HG03442 (cell line): ENCODE data around the gene ZBTB9.
A peak's percentile ranks its signal among the peaks of the same experiment; 100 is the strongest.

Source experiments
- ATAC-seq: cut with Tn5 transposase; IDR thresholded peaks from one replicate; pipeline ENCODE4 v1.9.1; 2021; ENCODE audit warnings: mild to moderate bottlenecking, moderate library complexity; ENCODE audit not compliant: unreplicated experiment

Gene ZBTB9

GRCh38 chr6:33454009-33454946, at the start of gene ZBTB9:
TSS of gene ZBTB9 (plus strand) at chr6:33454576. CDS start at chr6:33455101, 525 bp downstream.
- ATAC-seq, result peak; percentile 98

DNA sequence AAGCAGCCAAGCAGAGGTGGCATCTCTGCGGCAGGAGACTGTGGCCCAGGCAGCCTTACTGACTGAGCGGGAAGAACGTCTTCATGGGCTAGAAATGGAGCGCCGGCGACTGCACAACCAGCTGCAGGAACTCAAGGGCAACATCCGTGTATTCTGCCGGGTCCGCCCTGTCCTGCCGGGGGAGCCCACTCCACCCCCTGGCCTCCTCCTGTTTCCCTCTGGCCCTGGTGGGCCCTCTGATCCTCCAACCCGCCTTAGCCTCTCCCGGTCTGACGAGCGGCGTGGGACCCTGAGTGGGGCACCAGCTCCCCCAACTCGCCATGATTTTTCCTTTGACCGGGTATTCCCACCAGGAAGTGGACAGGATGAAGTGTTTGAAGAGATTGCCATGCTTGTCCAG, 49.5 kb upstream of the ZBTB9 start:
- no peak for ATAC-seq

GRCh38 chr6:33405386-33405940, 48.9 kb upstream of the ZBTB9 start:
- ATAC-seq, result no peak

DNA sequence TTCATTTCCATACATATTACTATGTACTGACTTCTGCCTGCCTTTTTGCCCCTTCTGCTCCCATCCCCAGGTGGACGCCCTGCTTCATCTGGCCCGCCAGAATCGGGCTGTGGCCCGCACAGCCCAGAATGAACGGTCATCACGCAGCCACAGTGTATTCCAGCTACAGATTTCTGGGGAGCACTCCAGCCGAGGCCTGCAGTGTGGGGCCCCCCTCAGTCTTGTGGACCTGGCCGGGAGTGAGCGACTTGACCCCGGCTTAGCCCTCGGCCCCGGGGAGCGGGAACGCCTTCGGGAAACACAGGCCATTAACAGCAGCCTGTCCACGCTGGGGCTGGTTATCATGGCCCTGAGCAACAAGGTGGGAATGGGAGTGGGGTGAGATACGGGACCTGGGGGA, 48.2 kb upstream of the ZBTB9 start:
- ATAC-seq, result no peak

DNA sequence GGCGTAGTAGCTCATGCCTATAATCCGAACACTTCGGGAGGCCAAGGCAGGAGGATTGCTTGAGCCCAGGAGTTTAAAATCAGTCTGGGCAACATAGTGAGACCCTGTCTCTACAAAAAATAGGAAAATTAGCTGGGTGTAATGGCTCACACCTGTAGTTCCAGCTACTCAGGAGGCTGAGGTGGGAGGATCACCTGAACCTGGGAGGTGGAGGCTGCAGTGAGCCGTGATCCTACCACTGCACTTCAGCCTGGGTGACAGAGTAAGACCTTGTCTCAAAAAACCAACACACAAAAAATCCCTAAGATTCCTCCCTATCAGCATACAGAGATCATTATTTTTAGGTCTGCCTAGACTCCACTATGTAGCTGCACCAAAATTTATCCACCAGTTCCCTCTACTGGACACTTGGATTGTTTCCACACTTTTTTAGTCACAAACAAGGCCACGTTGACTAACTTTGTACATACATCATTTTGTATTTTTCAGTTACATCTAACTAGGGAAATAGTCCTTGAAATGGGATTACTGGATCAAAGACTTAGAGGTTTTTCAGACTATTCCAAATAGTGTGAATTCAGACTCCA, 47.2 kb upstream of the ZBTB9 start:
- no peak for ATAC-seq

DNA sequence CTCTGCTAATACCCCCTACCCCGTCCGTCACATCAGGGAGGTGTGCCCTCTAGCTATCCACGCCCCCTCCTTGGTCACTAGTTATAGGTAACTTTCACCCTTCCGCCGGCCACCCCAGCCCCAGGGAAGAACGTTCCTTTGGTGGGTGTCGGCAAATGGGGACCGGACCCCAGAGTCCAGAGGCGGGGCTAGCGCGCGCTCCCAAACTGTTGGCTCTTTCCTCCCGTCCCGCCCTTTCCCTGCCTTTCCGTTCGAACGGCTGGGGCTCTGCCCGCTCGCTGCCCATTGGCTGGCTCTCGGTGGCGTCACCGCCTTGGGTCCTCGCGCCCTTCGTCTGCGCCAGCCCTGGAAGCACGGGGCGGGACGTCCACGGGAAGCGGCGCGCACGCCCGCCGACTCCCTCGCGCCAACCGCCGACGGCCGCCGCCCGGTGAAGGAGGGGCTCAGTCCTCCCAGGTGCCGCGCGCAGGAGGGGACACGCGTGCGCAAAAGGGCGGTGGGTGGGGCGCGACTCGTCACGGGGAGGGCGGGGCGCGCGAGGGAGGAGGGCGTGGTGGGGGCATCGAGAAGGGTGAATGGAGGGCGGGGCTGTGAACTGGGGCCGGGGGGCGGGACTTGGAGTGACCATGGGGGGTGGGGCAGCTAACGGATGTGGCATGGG, 44.2 kb upstream of the ZBTB9 start:
- ATAC-seq, result peak; percentile 78

- peak; percentile 10 for ATAC-seq
Measured at GRCh38 chr6:33410711-33411631, 43.4 kb upstream of the ZBTB9 start, which contains the start of gene PHF1. TSS of gene PHF1 (plus strand) at chr6:33411014. CDS start at chr6:33412264, 1,250 bp downstream.

DNA sequence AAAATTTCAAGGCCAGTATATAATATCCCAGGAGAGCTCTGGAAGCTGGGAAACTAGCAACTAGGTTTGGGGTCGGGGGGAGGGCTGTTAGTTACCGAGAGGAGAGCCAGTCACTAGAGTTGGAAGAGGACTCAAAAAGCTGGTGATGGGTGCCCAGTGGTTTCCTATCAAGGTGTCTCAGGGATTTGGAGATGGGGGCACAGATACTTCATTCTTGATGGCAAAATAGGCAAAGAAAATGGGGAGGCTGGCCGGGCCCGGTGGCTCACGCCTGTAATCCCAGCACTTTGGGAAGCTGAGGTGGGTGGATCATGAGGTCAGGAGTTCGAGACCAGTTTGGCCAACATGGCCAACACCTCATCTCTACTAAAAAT, 42.8 kb upstream of the ZBTB9 start:
- ATAC-seq, result no peak

- no peak for ATAC-seq
Measured at GRCh38 chr6:33412140-33413009, 42.0 kb upstream of the ZBTB9 start.

GRCh38 chr6:33413241-33414120, 40.9 kb upstream of the ZBTB9 start:
- no peak for ATAC-seq

- no peak for ATAC-seq
Measured at GRCh38 chr6:33414592-33415271, 39.6 kb upstream of the ZBTB9 start.

- ATAC-seq, result no peak
Measured at GRCh38 chr6:33415831-33416230, 38.5 kb upstream of the ZBTB9 start.

DNA sequence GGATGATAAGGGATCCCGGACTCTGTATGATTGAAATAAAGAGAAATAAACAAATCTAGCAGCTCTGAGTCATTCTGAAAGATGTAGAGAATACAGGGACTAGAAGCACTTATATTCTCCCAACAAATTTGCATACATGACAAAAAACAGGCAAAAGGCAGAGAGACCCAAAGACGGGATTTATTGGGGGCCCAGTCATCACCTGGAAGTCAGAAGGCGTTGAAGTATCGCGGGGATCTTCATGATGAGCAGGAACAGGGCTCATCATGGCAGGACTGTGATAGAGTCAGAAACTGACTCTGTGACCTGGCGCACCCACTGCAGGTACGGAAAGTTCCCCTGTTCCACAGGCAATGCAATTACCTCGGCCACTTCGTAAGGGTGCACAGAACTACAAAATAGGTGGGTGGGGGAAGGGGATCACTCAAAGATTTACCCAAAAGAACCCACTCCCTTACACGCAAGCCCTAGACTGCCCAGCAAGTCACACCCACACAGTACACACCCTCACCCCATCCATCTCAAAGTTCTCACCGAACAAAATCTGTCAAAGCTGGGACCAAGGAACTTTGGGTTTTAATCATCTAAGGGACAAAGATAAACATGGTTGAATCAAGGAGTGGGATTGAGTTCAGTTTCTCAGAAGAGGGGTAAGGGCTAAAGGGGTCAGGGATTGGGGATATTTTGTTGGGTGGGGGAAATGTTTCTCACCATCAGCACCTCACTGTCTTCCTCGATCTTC, 37.8 kb upstream of the ZBTB9 start:
- ATAC-seq, result no peak

DNA sequence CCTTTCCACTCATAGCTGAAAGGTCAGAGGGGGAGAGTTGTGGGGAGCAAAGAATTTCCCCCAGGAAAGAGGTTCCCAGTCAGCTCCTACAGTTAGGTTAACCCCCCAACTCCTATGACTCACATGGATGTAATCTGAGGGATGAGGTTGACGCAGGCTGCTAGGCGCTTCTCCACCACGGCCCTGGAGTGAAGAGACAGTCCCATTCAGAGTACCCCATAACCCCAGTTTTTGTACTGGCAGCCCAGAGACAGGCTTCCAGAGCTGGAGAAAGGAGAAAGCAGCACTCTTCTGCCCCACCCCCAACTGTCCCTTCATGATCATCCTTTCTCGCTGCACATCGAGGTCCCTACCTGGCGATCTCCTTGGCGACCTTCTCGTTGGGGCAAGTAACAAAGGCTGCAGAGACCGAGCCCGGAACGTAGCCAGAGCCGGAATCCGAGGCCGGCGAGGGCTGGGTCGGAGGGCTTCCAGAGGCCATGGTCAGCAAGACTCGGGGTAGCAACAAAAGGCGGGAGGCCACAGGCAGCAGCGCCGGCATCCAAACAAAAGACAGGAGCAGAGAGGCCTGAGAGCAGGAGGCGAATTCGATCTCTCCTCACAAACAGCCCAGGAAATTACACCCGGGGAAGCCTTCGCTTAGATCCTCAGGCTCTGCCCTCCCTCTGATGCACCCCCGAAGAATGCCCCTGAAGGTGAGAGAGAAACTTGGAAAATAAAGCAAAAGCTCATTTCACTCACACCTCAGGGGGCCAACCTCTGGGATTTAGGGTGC, 37.1 kb upstream of the ZBTB9 start:
- no peak for ATAC-seq

DNA sequence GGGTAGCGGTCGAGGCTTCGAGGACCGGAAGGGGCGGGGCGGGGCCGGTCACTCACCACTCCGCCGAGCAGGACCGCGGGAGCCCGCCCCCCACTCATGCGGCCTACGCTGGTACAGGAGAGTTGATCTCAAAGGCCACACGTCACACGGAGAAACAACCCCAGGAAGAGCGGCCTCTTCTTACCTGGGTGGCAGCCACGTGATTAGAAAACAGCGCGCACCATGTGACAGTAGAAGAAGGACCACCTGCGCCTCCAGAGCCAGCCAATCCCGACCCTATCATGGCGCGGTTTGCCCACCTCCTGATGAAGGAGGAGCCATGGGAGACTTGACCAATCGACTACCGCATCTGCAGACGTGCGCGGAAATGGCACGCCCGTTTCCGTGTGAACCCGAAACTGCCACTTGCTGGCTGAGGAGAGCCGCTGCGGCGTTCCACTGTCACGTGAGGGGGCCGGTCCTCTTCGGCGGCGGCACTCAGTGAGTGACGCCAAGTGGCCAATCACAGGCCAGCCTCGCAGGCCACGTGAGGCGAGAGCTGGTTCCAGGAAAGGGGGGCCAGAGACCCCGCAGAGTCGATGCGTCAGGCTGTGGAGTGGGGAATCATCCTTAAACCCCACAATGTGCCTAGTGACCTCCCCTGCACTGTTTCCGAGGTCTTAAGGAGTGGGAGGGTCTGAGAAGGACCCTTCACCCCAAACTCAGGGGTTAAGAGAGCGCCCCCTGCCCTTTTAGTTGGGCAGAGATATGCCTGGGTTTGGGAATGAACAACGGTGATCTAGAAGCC, 36.3 kb upstream of the ZBTB9 start, which contains the start of gene CUTA:
Gene CUTA (minus strand): TSS at position 205 of the 787 bp plus-strand sequence. CDS start 107 bp downstream, at position 98.
- ATAC-seq, result peak; percentile 85
